Panc1 (cell line): Measurements from ENCODE around the gene FHIT. TPM values are rescaled to one million over a fixed set of nuclear protein-coding genes. Genes with fewer than 3 reads are reported as not detected.

Source experiments
- ATAC-seq: fragments of 200-7000 bp; cut with Tn5 transposase; 2 replicates; pipeline ENCODE4 v1.9.1; 2020; ENCODE audit warnings: mild to moderate bottlenecking, moderate library complexity
- BruUV-seq: library from RNA; stranded (reverse); fragments of 400-500 nt; replicated peaks from 2 replicates; lab custom pipeline; 2021; lab: Mats Ljungman, UMichigan
- CTCF ChIA-PET: fragments of 300-600 bp; sonication (Branson Sonifier 250); formaldehyde crosslinking; loops from one replicate; lab custom pipeline; 2022; ENCODE audit warnings: antibody characterized with exemption; lab: Charles Lee
- POLR2A ChIA-PET: fragments of 300-600 bp; sonication (Branson Sonifier 250); formaldehyde crosslinking; loops from one replicate; lab custom pipeline; 2022; ENCODE audit warnings: antibody characterized with exemption; lab: Charles Lee
- DNase-seq: peaks from one replicate; pipeline ENCODE4 v3.0.0-alpha.2; 2010; ENCODE audit warnings: low read depth, low spot score
- H3K27ac ChIP-seq: 2 replicates; pipeline ENCODE4 v1.5.1; 2011; ENCODE audit warnings: mild to moderate bottlenecking, low read length, inconsistent platforms
- H3K27me3 ChIP-seq: fragments of 200-500 bp; sonication (Bioruptor generic); 2 replicates; pipeline ENCODE4 v1.6.0; 2014; ENCODE audit warnings: low read length, inconsistent platforms; ENCODE audit not compliant: control insufficient read depth, insufficient read depth
- H3K36me3 ChIP-seq: fragments of 200-500 bp; sonication (Bioruptor generic); 2 replicates; pipeline ENCODE4 v1.5.1; 2014; ENCODE audit warnings: inconsistent platforms, mild to moderate bottlenecking, low read length, moderate library complexity; ENCODE audit not compliant: control insufficient read depth, insufficient read depth
- H3K4me1 ChIP-seq: 2 replicates; pipeline ENCODE4 v1.5.1; 2011; ENCODE audit warnings: inconsistent platforms, mild to moderate bottlenecking, low read length, moderate library complexity; ENCODE audit not compliant: control insufficient read depth, insufficient read depth
- H3K4me3 ChIP-seq, 2 experiments: 2 replicates each; pipeline ENCODE4 v1.5.1; 2011 to 2012; ENCODE audit warnings: low read depth in 2 of 2, low read length in 2 of 2, mild to moderate bottlenecking in 2 of 2, inconsistent platforms in 1 of 2, moderate library complexity in 1 of 2
- H3K9me3 ChIP-seq: fragments of 200-500 bp; sonication (Bioruptor generic); 2 replicates; pipeline ENCODE4 v1.5.1; 2014; ENCODE audit warnings: low read depth, mild to moderate bottlenecking, inconsistent platforms, low read length, moderate library complexity; ENCODE audit not compliant: control insufficient read depth, insufficient read depth
- CTCF ChIP-seq: fragments of 450-650 bp; IDR thresholded peaks from 2 replicates; pipeline ENCODE4 v1.5.1; 2017; ENCODE audit warnings: mild to moderate bottlenecking
- POLR2AphosphoS5 ChIP-seq: IDR thresholded peaks from 2 replicates; pipeline ENCODE4 v1.6.1; 2012; ENCODE audit warnings: mild to moderate bottlenecking, low read depth, low read length, moderate library complexity
- REST ChIP-seq, 2 experiments: IDR thresholded peaks; 2 replicates each; pipeline ENCODE4 v1.6.1; 2011 to 2012; ENCODE audit warnings: low read depth in 2 of 2, control low read depth in 1 of 2, low read length in 1 of 2, mild to moderate bottlenecking in 1 of 2, moderate library complexity in 1 of 2; ENCODE audit not compliant: insufficient read depth in 1 of 2
- SIN3A ChIP-seq: IDR thresholded peaks from 2 replicates; pipeline ENCODE4 v1.6.1; 2012; ENCODE audit warnings: low read depth, mild to moderate bottlenecking, low read length, moderate library complexity, borderline replicate concordance; ENCODE audit not compliant: insufficient read depth
- TCF7L2 ChIP-seq: IDR thresholded peaks from 2 replicates; pipeline ENCODE4 v1.6.1; 2011; ENCODE audit warnings: mild to moderate bottlenecking, low read depth, low read length, inconsistent platforms
- in situ Hi-C: cut with HindIII; loops from 2 replicates; pipeline ENCODE4 v1.10.0; 2016; ENCODE audit warnings: low sequenced_read_pairs, low pct_unique_long_range_greater_than_20kb
- intact Hi-C: fragments of 100-400 bp; cut with micrococcal nuclease; formaldehyde crosslinking; loops from one replicate; pipeline ENCODE4 v1.10.0; 2022; ENCODE audit not compliant: unreplicated experiment
- total RNA-seq: library from RNA; stranded (reverse); gene quantifications from one replicate; pipeline ENCODE4 v1.2.1, GENCODE V29; 2021; ENCODE audit not compliant: unreplicated experiment

FHIT gene
- total RNA-seq, 1 experiment from 2014 or later: 2.2 TPM

GRCh38 chr3:59995563-59995962 lies 1255.7 kb downstream of the FHIT start:
- no peak for ATAC-seq
- DNase-seq: no peak
- Histone ChIP-seq H3K36me3 (no peaks in the 10 kb centered on the region), H3K9me3 (no peaks in the 10 kb centered on the region), H3K4me1 (no peaks in the 10 kb centered on the region), H3K27ac (no peak overlapping the region), H3K4me3 (no peak overlapping the region), H3K27me3 (no peaks in the 10 kb centered on the region)
- TF ChIP-seq SIN3A: no peak
- no peak for TF ChIP-seq TCF7L2
- TF ChIP-seq CTCF: no peak
- TF ChIP-seq POLR2AphosphoS5: no peak
- no peak for TF ChIP-seq REST (IDR thresholded peaks at IDR 0.05; ENCODE audit: insufficient read depth in 1 of 2, low read depth in 2 of 2, low read length in 1 of 2)
- ChIA-PET POLR2A (no interaction called here), CTCF (no interaction called here)
- no TSS peak for BruUV-seq
- in situ Hi-C loops: no loop called here
- intact Hi-C loops: no loop called here

GRCh38 chr3:59994732-59995304 lies 1256.4 kb downstream of the FHIT start:
- in situ Hi-C loops: no loop called here
- no peak for TF ChIP-seq CTCF
- no peak for TF ChIP-seq TCF7L2
- TF ChIP-seq POLR2AphosphoS5: no peak
- no peak for TF ChIP-seq REST (IDR thresholded peaks at IDR 0.05; ENCODE audit: insufficient read depth in 1 of 2, low read depth in 2 of 2, low read length in 1 of 2)
- DNase-seq: no peak
- H3K36me3 ChIP-seq: no peaks in the 10 kb centered on the region
- no peaks in the 10 kb centered on the region for H3K27me3 ChIP-seq
- intact Hi-C loops: no loop called here
- POLR2A ChIA-PET: no interaction called here
- CTCF ChIA-PET: no interaction called here
- no peak overlapping the region for H3K4me3 ChIP-seq
- H3K27ac ChIP-seq: no peak overlapping the region
- no peaks in the 10 kb centered on the region for H3K9me3 ChIP-seq
- no peak for ATAC-seq
- no TSS peak for BruUV-seq
- H3K4me1 ChIP-seq: no peaks in the 10 kb centered on the region
